ENCODE results near the gene FHL2.

DNA sequence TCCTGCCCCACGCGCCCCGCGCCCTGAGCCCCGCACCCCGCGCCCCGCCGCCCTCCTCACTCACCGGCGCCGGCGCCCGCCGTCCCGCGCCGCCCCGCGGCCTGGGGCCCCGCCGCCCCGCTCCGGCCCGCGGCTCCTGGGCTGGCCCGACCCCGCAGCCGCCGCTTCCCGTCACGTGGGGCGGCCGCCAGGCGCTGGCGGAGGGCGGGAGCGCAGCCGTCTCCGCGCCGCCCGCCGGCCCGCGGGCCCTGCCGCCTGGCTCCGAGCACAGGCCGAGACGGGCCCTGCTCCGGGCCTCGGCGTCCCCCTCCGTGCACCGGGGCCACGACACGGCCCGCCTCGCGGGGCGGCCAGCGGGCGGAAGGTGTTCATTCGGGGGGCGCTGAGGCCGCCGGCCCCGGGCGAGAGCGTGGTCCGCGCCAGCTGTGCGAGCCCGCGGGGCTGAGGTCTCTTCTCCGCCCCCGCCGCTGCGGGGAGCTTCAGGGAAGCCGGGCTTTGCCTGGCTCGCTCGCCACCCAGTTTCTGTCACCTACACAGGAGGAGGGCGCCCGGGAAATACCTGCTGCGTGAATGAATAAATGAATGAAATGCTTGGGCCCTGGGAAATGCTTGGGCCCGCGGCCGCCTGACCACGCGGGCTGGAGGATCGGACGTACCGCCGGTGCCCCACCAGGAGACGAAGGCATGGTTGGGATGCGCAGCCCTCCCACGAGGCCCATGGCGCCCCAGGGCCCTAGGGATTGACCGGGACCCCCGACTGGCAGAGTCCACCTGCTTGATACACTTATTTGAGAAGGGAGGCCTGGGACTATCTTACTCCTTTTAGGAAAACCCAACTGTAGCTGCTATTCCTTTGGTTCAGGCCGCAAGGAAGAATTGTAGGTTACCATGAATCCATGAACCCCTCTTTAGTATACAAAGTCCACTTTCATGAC is 69.0 kb downstream of the FHL2 start, which contains the start of gene TGFBRAP1:
- no peak for TF ChIP-seq EZH2 (IDR thresholded peaks at IDR 0.05; ENCODE audit: borderline replicate concordance, low read length)
- TF ChIP-seq, protein P1, sequence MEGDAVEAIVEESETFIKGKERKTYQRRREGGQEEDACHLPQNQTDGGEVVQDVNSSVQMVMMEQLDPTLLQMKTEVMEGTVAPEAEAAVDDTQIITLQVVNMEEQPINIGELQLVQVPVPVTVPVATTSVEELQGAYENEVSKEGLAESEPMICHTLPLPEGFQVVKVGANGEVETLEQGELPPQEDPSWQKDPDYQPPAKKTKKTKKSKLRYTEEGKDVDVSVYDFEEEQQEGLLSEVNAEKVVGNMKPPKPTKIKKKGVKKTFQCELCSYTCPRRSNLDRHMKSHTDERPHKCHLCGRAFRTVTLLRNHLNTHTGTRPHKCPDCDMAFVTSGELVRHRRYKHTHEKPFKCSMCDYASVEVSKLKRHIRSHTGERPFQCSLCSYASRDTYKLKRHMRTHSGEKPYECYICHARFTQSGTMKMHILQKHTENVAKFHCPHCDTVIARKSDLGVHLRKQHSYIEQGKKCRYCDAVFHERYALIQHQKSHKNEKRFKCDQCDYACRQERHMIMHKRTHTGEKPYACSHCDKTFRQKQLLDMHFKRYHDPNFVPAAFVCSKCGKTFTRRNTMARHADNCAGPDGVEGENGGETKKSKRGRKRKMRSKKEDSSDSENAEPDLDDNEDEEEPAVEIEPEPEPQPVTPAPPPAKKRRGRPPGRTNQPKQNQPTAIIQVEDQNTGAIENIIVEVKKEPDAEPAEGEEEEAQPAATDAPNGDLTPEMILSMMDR (conservative IDR thresholded peaks at IDR 0.05 in 1 of 2, IDR thresholded peaks at IDR 0.05 in 1 of 2; ENCODE audit: extremely low read depth in 1 of 2, insufficient read depth in 1 of 2, low read depth in 1 of 2, low read length in 2 of 2) = no peak
